IMR-90 (cell line): ENCODE measurements around the gene APC2. TPM values are rescaled to one million over a fixed set of nuclear protein-coding genes. Genes with fewer than 3 reads are reported as not detected.

Source experiments
- ATAC-seq: fragments of 200-7000 bp; cut with Tn5 transposase; 2 replicates; pipeline ENCODE4 v1.9.1; 2020; ENCODE audit warnings: low read depth, mild to moderate bottlenecking, moderate library complexity
- BruUV-seq: library from RNA; stranded (reverse); fragments of 400-500 nt; replicated peaks from 2 replicates; lab custom pipeline; 2021; lab: Mats Ljungman, UMichigan
- CTCF ChIA-PET: fragments of 300-600 bp; formaldehyde crosslinking; extraction: SDS; loops from one replicate; lab custom pipeline; 2021; ENCODE audit warnings: antibody characterized with exemption; lab: Yijun Ruan, JAX
- POLR2A ChIA-PET: fragments of 300-600 bp; sonication (Branson Sonifier 250); formaldehyde crosslinking; loops from one replicate; lab custom pipeline; 2022; ENCODE audit warnings: antibody characterized with exemption; ENCODE audit not compliant: unreplicated experiment; lab: Charles Lee
- DNase-seq: peaks from one replicate; pipeline ENCODE4 v3.0.0; 2013
- H2AFZ ChIP-seq: replicated peaks from 2 replicates; pipeline ENCODE3; 2013; ENCODE audit warnings: low read length, mild to moderate bottlenecking; ENCODE audit not compliant: poor library complexity
- H2AK5ac ChIP-seq: 2 replicates; pipeline ENCODE4 v1.6.1; 2013; ENCODE audit warnings: low read depth, low read length, inconsistent platforms
- H2AK9ac ChIP-seq: replicated peaks from 2 replicates; pipeline ENCODE3; 2013; ENCODE audit warnings: mild to moderate bottlenecking, low read depth, low read length, moderate library complexity; ENCODE audit not compliant: poor library complexity
- H2BK120ac ChIP-seq: 2 replicates; pipeline ENCODE4 v1.6.1; 2013; ENCODE audit warnings: low read depth, low read length, inconsistent platforms
- H2BK15ac ChIP-seq: 3 replicates; pipeline ENCODE4 v1.6.1; 2013; ENCODE audit warnings: low read depth, low read length, inconsistent platforms
- H2BK20ac ChIP-seq: 2 replicates; pipeline ENCODE4 v1.6.1; 2013; ENCODE audit warnings: low read depth, mild to moderate bottlenecking, inconsistent platforms, low read length, moderate library complexity
- H2BK5ac ChIP-seq: 2 replicates; pipeline ENCODE4 v1.6.1; 2013; ENCODE audit warnings: mild to moderate bottlenecking, low read depth, low read length, inconsistent platforms; ENCODE audit not compliant: poor library complexity, severe bottlenecking
- H3K14ac ChIP-seq: replicated peaks from 2 replicates; pipeline ENCODE4 v1.6.1; 2013; ENCODE audit warnings: low read depth, low read length, inconsistent platforms
- H3K18ac ChIP-seq: 2 replicates; pipeline ENCODE4 v1.6.1; 2013; ENCODE audit warnings: low read depth, low read length, control low read depth
- H3K23ac ChIP-seq: 2 replicates; pipeline ENCODE4 v1.6.1; 2013; ENCODE audit warnings: low read depth, low read length, inconsistent platforms
- H3K27ac ChIP-seq: 2 replicates; pipeline ENCODE4 v1.5.1; 2013; ENCODE audit warnings: mild to moderate bottlenecking, control low read depth, low read length; ENCODE audit not compliant: insufficient read depth
- H3K27me3 ChIP-seq: 2 replicates; pipeline ENCODE4 v1.6.1; 2013; ENCODE audit warnings: low read length; ENCODE audit not compliant: control insufficient read depth, insufficient read depth
- H3K36me3 ChIP-seq: 2 replicates; pipeline ENCODE4 v1.6.1; 2013; ENCODE audit warnings: low read length, mixed read lengths; ENCODE audit not compliant: control insufficient read depth, insufficient read depth
- H3K4ac ChIP-seq: 2 replicates; pipeline ENCODE4 v1.6.1; 2013; ENCODE audit warnings: low read depth, low read length, inconsistent platforms
- H3K4me1 ChIP-seq: 2 replicates; pipeline ENCODE4 v1.6.1; 2013; ENCODE audit warnings: low read length, mixed read lengths; ENCODE audit not compliant: control insufficient read depth, insufficient read depth
- H3K4me2 ChIP-seq: 2 replicates; pipeline ENCODE4 v1.6.1; 2013; ENCODE audit warnings: low read depth, mild to moderate bottlenecking, control low read depth, low read length, moderate library complexity
- H3K4me3 ChIP-seq: 2 replicates; pipeline ENCODE4 v1.5.1; 2013; ENCODE audit warnings: low read depth, mild to moderate bottlenecking, control low read depth, low read length, moderate library complexity; ENCODE audit not compliant: insufficient read depth
- H3K56ac ChIP-seq: 2 replicates; pipeline ENCODE4 v1.6.1; 2013; ENCODE audit warnings: low read length, inconsistent platforms; ENCODE audit not compliant: insufficient read depth; ENCODE audit errors: extremely low read depth
- H3K79me1 ChIP-seq, 2 experiments: 2 replicates each; pipeline ENCODE4 v1.6.1; 2013; ENCODE audit warnings: low read length in 2 of 2, inconsistent platforms in 1 of 2, low read depth in 1 of 2
- H3K9ac ChIP-seq: 2 replicates; pipeline ENCODE4 v1.6.1; 2013; ENCODE audit warnings: low read depth, low read length, control low read depth
- H3K9me1 ChIP-seq: 2 replicates; pipeline ENCODE4 v1.6.1; 2013; ENCODE audit warnings: low read length, inconsistent platforms; ENCODE audit not compliant: insufficient read depth
- H3K9me3 ChIP-seq: 2 replicates; pipeline ENCODE4 v1.6.1; 2013; ENCODE audit warnings: low read length; ENCODE audit not compliant: control insufficient read depth, insufficient read depth
- H4K20me1 ChIP-seq: 2 replicates; pipeline ENCODE4 v1.6.1; 2013; ENCODE audit warnings: low read length, inconsistent platforms; ENCODE audit not compliant: insufficient read depth
- H4K5ac ChIP-seq: 2 replicates; pipeline ENCODE4 v1.6.1; 2013; ENCODE audit warnings: mild to moderate bottlenecking, low read depth, low read length, control low read depth
- H4K8ac ChIP-seq, 2 experiments: 2 replicates each; pipeline ENCODE4 v1.6.1; 2013; ENCODE audit warnings: low read depth in 2 of 2, low read length in 2 of 2, control low read depth in 1 of 2, inconsistent platforms in 1 of 2
- H4K91ac ChIP-seq: 2 replicates; pipeline ENCODE4 v1.6.1; 2013; ENCODE audit warnings: low read depth, low read length, inconsistent platforms; ENCODE audit not compliant: insufficient read depth
- BHLHE40 ChIP-seq: fragments of 150-350 bp; IDR thresholded peaks from 2 replicates; pipeline ENCODE4 v1.6.1; 2016; ENCODE audit warnings: mild to moderate bottlenecking, low read depth, low read length
- CEBPB ChIP-seq: IDR thresholded peaks from 2 replicates; pipeline ENCODE4 v1.6.1; 2012; ENCODE audit warnings: low read depth, low read length, improper control_type of control experiment
- FOS ChIP-seq: fragments of 150-350 bp; IDR thresholded peaks from 2 replicates; pipeline ENCODE4 v1.6.1; 2016; ENCODE audit warnings: low read depth, low read length
- MAFK ChIP-seq: IDR thresholded peaks from 2 replicates; pipeline ENCODE4 v1.6.1; 2012; ENCODE audit warnings: low read depth, low read length, improper control_type of control experiment
- MAZ ChIP-seq: IDR thresholded peaks from 2 replicates; pipeline ENCODE4 v1.6.1; 2012; ENCODE audit warnings: low read depth, mild to moderate bottlenecking, low read length, improper control_type of control experiment, moderate library complexity, borderline replicate concordance
- MXI1 ChIP-seq: IDR thresholded peaks from 2 replicates; pipeline ENCODE4 v1.6.1; 2012; ENCODE audit warnings: low read depth, mild to moderate bottlenecking, low read length, moderate library complexity, borderline replicate concordance
- NFE2L2 ChIP-seq: fragments of 150-350 bp; IDR thresholded peaks from 2 replicates; pipeline ENCODE4 v1.6.1; 2016; ENCODE audit warnings: low read depth, mild to moderate bottlenecking, low read length
- RCOR1 ChIP-seq: IDR thresholded peaks from 2 replicates; pipeline ENCODE4 v1.6.1; 2012; ENCODE audit warnings: mild to moderate bottlenecking, low read length, improper control_type of control experiment; ENCODE audit not compliant: insufficient replicate concordance
- SMC3 ChIP-seq: fragments of 150-350 bp; IDR thresholded peaks from 2 replicates; pipeline ENCODE4 v1.6.1; 2016; ENCODE audit warnings: low read depth, mild to moderate bottlenecking, antibody characterized with exemption, low read length, moderate library complexity
- USF2 ChIP-seq: fragments of 150-350 bp; IDR thresholded peaks from 2 replicates; pipeline ENCODE4 v1.6.1; 2017; ENCODE audit warnings: mild to moderate bottlenecking, antibody characterized with exemption, low read length, low read depth
- WGBS, 2 experiments: methylation state at CpG; one replicate each; pipeline versions ENCODE4 v1.1.5 to v1.1.7; 2013; ENCODE audit warnings: missing lambda C conversion rate in 2 of 2; ENCODE audit not compliant: insufficient read length in 1 of 2; ENCODE audit errors: extremely low coverage in 2 of 2; 5-methylcytosine and 5-hydroxymethylcytosine counted together
- dilution Hi-C: fragments of 300-500 bp; cut with HindIII; formaldehyde crosslinking; loops from one replicate; pipeline ENCODE4 v1.14.3; 2018; ENCODE audit warnings: low sequenced_read_pairs; ENCODE audit not compliant: unreplicated experiment
- in situ Hi-C: fragments of 300-500 bp; cut with MboI; formaldehyde crosslinking; loops from 3 replicates; pipeline ENCODE4 v1.14.3; 2019; ENCODE audit warnings: low sequenced_read_pairs, inconsistent platforms, mixed read lengths
- intact Hi-C: fragments of 100-400 bp; cut with micrococcal nuclease; formaldehyde crosslinking; loops from 2 replicates; pipeline ENCODE4 v1.10.0; 2022
- polyA plus RNA-seq, 3 experiments: library from polyadenylated mRNA; depleted of rRNA; stranded (reverse); fragments of >200 nt; gene quantifications; 2 replicates each; pipeline ENCODE4 v1.2.3, GENCODE V29; 2012; ENCODE audit warnings: low replicate concordance in 1 of 3
- total RNA-seq: library from RNA; depleted of rRNA; stranded (reverse); fragments of >200 nt; gene quantifications from 2 replicates; pipeline ENCODE4 v1.2.3, GENCODE V29; 2012
- TF ChIP-seq, protein P1 (sequence below): fragments of 150-350 bp; IDR thresholded peaks from 2 replicates; pipeline ENCODE4 v1.6.1; 2016; ENCODE audit warnings: low read depth, mild to moderate bottlenecking, low read length, moderate library complexity, borderline replicate concordance

APC2 gene
- total and polyA plus RNA-seq, 2 of the 4 experiments (the other 2 are of a cell fraction), result 0.36 to 0.41 TPM

DNA sequence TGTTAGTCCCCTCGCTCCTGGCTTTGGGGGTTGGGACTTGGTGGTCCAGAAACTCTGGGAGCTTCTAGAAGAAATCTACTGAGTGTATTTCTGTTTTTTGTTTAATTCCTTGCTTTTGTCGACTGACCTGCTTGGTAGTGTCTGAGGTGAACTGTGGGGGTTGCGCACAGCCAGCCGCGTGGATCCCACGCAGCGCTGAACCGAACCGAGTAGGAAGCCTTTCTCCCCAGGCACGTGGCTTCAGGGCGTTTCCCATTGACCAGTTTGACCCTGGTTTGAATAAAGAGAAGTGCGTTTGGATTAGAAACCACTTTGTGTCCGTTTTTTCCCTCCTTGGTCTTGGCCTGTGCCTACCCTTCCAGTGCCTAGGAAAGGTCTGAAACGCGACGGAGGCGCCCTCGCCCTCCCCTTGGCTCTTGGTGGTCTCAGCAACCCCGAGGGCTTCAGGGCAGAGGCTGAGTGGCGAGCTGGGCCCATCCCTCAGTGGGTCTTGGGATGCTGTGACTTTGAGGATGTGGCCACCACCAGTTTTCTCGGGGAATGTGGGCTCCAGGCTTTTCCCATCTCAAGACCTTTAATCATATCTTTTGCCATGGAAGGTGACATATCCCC is 14.4 kb upstream of the APC2 start:
- DNase-seq (no peak), ATAC-seq (no peak)
- Histone ChIP-seq H2AK5ac (no peak overlapping the region), H3K56ac (no peak overlapping the region), H3K9ac (no peak overlapping the region), H4K8ac (no peak overlapping the region), H4K91ac (no peak overlapping the region), H3K4me3 (no peak overlapping the region), H4K20me1 (peaks cover 31% of the 10 kb centered on the region), H3K4me1 (peaks cover 6% of the 10 kb centered on the region), H2BK5ac (no peak overlapping the region), H3K79me1 (peaks cover 18 to 34% of the 10 kb centered on the region in 2 experiments), H2BK120ac (no peak overlapping the region), H3K18ac (no peak overlapping the region), H3K27me3 (no peaks in the 10 kb centered on the region), H2AFZ (no peak overlapping the region), H3K36me3 (peaks cover 50% of the 10 kb centered on the region), H3K23ac (no peak overlapping the region), H2BK20ac (no peak overlapping the region), H2AK9ac (no peak overlapping the region), H2BK15ac (no peak overlapping the region), H3K9me3 (no peaks in the 10 kb centered on the region), H3K14ac (no peak overlapping the region), H3K27ac (no peak overlapping the region), H4K5ac (no peak overlapping the region), H3K4me2 (no peak overlapping the region), H3K4ac (no peak overlapping the region), H3K9me1 (no peaks in the 10 kb centered on the region; the same call in 1 of the 2 replicates)
- no peak for TF ChIP-seq RCOR1
- TF ChIP-seq BHLHE40, result no peak
- no peak for TF ChIP-seq SMC3
- TF ChIP-seq, protein P1, sequence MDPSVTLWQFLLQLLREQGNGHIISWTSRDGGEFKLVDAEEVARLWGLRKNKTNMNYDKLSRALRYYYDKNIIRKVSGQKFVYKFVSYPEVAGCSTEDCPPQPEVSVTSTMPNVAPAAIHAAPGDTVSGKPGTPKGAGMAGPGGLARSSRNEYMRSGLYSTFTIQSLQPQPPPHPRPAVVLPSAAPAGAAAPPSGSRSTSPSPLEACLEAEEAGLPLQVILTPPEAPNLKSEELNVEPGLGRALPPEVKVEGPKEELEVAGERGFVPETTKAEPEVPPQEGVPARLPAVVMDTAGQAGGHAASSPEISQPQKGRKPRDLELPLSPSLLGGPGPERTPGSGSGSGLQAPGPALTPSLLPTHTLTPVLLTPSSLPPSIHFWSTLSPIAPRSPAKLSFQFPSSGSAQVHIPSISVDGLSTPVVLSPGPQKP, result no peak
- TF ChIP-seq USF2, result no peak
- TF ChIP-seq CEBPB, result no peak
- TF ChIP-seq MAZ, result no peak
- TF ChIP-seq FOS, result no peak
- TF ChIP-seq MXI1, result no peak
- TF ChIP-seq NFE2L2, result no peak
- TF ChIP-seq MAFK, result no peak
- in situ Hi-C loops, result no loop called here
- dilution Hi-C loops, result no loop called here
- intact Hi-C loops, result no loop called here
- CTCF ChIA-PET, result no interaction called here
- WGBS, 2 experiments, result 86% methylated on average over 9 of the region's 21 CpGs; no CpG with 5 or more reads in 1 of the 2 experiments
- POLR2A ChIA-PET, result interaction anchor here (0.5 kb wide), 1 partner anchor 429 kb away, joined by 6 read pairs; no protein-coding TSS in a partner anchor
- no TSS peak for BruUV-seq
